Measurements from ENCODE around the gene GABRR2.
"Not testable (repeated sequence)": the region's sequence is repeated elsewhere in the genome, so short reads cannot be mapped to it uniquely, and the experiment has no call there.

GABRR2 gene

DNA sequence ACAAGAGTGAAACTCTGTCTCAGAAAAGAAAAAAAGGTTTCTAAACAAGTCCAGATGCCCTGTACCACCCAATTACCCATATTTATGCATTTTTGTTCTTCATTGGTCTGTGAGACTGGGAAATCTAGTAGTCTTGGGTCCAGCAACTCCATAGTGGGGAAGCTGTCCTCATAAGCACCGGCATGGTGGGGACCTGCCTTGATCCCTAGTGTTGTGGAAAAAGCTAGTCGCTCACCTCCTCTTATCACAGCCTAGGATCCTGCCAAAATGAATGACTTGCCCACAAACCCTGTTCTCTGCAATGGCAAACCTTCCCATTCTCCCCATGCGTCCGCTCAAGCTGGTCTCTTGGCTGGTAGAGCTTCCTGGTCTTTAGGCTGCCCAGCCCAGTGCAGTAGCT is 59.7 kb downstream of the GABRR2 start:
- DNase-seq = no peak

DNA sequence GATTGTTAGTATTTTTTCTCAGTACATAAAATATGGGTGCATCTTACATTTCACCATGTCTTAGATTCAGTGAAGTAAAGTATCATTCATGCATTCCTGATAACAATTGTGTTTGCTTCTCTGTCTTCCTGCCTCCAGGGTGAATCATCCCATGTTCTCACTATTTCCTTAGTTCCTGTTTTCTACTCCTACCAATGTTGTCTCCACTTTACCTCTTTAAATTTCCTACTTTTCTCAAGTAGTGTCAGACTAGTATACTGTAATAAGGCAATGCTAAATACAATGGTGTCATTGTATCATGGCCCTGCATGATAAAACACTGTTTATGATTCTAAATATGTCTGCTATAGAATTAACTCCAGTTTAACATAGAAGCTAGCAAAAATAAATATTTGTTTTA is 60.5 kb downstream of the GABRR2 start:
- no peak for DNase-seq

- DNase-seq = no peak
Measured at GRCh38 chr6:89252907-89253306, 62.2 kb downstream of the GABRR2 start.

GRCh38 chr6:89251976-89252375 is 63.1 kb downstream of the GABRR2 start:
- no peak for DNase-seq

GRCh38 chr6:89251170-89251569 is 63.9 kb downstream of the GABRR2 start:
- no peak for DNase-seq

GRCh38 chr6:89250239-89250638 is 64.9 kb downstream of the GABRR2 start:
- DNase-seq = no peak

DNA sequence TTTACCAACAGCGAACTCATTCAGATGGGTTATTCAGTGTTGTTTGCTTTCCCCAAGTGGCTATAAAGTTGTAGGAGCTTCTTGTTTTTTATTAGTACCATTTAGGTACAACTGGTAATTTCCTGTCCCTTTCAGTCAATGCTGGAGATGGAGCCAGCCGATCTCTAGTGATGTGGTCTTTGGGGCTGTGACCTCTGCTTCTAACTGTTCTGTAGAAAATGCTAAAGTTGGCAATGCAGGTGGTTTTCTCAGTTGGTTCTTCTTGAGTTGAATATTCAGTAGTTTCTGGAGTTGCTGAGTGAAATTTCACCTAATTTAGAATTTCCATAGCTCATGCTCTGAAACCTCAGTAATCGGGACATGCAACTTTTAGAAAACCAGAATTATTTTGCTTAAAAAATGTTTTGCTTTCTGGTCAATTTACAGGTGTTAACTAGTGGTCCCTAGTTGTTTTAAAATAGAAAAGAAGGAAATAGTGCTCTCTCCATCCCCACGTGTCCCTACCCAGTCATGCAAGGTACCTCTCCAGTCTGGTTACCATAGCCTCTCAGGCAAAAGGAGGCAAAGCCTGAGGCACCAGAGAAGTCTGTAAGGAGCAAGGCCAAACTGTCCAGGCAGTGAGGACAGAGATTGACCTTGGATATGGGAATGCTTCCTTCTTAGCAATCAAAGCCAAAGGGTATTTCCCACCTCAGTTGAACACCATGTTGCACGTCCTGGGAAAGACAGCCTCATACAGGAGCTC is 70.7 kb downstream of the GABRR2 start:
- no peak for DNase-seq

- DNase-seq = no peak
Measured at GRCh38 chr6:89243331-89243629, 71.8 kb downstream of the GABRR2 start.

- peak; percentile 64 for DNase-seq
Measured at GRCh38 chr6:89242574-89243330, 72.3 kb downstream of the GABRR2 start.

DNA sequence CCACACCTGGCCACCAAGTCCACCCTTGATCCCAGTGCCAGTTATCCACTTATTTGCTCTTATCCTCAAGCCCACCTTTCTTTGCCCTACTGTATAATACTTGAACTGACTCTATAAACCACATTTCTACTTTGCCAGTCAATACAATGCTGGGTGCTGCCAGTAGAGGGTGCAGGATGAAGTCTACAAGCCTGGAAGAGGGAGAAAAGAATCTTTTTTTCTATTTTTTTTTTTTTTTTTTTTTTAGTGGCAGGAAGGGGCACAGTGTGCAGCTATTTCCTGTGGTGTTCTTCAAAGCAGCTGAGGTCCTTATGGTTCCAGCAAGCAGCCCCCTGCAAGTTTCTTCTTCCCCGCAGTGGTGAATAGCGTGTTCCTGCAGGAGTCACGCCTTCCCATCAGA is 75.8 kb downstream of the GABRR2 start:
- peak; percentile 46 for DNase-seq

DNA sequence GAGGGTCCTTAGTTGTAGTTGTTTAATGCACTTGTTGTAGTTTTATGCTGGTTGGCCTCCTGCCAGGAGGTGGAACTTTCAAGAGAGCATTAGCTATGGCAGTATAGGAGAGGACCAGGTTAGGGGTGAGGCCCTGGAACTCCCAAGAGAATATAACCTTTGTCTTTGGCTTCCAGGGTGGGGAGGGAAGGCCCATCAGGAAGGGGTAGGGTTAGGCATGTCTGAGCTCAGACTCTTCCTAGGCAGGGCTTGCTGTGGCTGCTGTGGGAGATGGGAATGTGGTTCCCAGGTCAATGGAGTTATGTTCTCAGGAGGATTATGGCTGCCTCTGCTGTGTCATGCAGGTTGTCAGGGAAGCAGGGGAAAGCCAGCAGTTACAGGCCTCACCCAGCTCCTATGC is 77.9 kb downstream of the GABRR2 start:
- DNase-seq = no peak

DNA sequence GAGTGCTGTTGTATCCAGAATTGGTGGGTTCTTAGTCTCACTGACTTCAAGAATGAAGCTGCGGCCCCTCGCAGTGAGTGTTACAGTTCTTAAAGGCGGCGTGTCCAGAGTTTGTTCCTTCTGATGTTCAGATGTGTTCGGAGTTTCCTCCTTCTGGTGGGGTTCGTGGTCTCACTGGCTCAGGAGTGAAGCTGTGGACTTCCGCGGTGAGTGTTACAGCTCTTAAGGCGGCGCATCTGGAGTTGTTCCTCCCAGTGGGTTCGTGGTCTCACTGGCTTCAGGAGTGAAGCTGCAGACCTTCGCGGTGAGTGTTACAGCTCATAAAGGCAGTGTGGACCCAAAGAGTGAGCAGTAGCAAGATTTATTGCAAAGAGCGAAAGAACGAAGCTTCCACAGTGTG is 81.5 kb downstream of the GABRR2 start:
- not testable (repeated sequence) for DNase-seq

DNA sequence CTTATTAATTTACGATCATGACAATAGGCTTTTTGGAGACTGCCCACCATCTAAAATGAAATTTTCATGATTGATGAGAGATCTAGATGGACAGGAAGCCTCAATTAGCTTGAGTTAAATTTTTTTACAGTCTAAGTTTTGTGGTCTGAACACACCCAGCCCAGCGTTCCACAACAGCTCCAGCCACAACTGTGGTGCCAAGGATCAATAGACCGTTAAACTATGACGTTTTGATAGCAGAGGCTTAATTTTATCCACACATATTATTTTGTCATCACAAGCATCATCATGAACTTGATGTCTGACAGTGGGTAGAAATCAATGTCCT is 92.4 kb downstream of the GABRR2 start:
- no peak for DNase-seq

GRCh38 chr6:89221971-89222711 is 93.0 kb downstream of the GABRR2 start:
- DNase-seq = peak; percentile 9

DNA sequence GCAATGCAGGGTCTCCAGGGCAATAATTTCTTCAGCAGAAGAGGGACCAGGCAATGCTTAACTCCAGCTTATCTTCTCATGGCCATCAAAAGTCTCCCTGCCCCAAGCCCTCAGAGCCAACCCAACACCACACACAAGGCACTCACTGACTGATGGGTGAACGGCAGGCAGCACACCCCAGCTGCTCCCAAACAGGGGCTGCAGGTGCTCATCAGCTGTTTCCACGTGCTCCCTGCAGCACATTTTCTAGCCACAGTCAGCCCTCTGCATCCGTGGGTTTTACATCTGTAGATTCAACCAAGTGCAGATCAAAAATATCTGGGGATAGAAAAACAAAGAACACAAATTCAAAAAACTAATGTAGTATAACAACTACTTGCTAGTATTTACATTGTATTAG is 94.0 kb downstream of the GABRR2 start:
- no peak for DNase-seq

DNA sequence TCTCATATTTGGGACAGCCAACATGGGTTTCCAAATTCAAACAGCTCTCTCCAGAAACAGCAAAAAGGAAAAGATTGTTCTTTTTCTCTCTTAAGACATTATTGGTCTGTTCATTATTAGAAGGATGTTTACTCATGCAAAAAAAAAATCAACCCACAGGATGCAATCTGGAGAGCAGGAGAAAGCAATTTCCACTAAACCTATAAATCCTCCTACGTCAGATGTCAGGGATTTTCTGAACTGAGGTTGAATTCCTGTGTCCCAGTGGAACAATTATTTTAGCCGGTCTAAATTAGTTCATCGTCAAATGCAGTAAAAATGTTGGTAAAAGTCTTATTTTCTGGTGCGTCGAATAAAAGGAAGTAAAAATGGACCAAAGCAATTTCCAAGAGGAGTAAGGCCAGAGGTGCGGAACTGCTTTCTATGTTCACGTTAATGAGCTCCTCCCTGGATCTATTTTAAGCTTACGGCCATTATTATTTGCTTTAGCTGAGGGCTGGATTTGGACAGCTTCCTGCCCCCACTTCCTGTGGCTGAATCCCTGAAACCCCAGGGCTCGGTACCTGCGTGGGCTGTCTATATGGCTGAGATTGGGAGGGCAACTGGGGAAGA is 97.7 kb downstream of the GABRR2 start, which contains the start of gene GABRR1:
Gene GABRR1 (minus strand): TSS at position 60 of the 612 bp plus-strand sequence. CDS start 36 bp downstream, at position 24.
- DNase-seq = no peak

GRCh38 chr6:89216411-89216810 is 98.7 kb downstream of the GABRR2 start:
- no peak for DNase-seq

- DNase-seq = no peak
Measured at GRCh38 chr6:89215391-89215790, 99.7 kb downstream of the GABRR2 start.

DNA sequence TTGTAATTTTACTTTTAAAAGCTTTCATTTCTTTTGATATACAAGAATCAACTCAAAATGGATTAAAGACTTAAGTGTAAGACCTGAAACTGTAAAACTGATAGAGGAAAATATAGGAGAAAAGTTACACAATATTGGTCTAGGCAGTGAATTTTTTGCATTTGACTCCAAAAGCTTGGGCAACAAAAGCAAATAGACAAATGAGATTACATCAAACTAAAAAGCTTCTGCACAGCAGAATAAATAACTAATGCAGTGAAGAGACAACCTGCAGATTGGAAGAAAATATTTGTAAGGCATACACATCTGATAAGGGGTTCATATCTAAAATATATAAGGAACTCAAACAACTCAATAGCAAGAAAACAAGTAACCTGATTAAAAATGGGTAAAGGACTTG is 100.9 kb downstream of the GABRR2 start:
- DNase-seq = no peak

DNA sequence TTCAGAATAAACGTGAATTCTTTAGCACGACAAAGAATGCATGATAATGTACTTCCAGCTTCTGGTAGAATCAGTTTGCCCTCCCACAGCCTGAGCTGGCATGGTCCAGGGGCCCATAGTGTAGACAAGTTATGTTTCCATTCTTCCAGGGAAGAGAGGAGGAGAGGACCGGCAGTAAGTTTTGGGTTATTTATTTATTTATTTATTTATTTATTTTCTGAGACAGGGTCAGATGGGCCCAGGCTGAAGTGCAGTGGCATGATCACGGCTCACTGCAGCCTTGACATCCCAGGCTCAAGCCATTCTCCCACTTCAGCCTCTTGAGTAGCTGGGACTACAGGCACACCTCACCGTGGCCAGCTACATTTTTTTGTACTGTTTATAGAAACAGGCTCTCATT is 102.6 kb downstream of the GABRR2 start:
- DNase-seq = no peak

GRCh38 chr6:89209457-89209856 is 105.6 kb downstream of the GABRR2 start:
- no peak for DNase-seq

DNA sequence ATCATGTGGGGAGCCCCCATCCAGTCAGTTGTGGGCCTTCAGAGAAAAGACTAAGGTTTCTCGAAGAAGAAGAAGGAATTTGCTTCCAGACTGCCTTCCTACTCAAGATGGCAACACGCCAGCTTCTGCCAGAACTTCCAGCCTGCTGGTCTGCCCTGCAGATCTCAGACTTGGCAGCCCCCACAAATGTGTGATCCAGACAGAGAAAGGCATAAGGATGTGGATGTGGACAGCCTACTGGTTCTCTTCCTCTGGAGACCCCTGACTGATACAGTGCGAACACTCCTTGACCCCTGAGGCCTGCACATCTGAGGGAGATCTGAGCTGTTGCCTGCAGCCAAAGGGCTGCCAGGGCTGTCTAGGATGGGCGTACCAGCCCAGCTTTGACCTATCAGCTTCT is 106.5 kb downstream of the GABRR2 start:
- no peak for DNase-seq
